ENCODE measurements around the gene DTNA.
A peak's percentile ranks its signal among the peaks of the same experiment; 100 is the strongest.

Gene DTNA

DNA sequence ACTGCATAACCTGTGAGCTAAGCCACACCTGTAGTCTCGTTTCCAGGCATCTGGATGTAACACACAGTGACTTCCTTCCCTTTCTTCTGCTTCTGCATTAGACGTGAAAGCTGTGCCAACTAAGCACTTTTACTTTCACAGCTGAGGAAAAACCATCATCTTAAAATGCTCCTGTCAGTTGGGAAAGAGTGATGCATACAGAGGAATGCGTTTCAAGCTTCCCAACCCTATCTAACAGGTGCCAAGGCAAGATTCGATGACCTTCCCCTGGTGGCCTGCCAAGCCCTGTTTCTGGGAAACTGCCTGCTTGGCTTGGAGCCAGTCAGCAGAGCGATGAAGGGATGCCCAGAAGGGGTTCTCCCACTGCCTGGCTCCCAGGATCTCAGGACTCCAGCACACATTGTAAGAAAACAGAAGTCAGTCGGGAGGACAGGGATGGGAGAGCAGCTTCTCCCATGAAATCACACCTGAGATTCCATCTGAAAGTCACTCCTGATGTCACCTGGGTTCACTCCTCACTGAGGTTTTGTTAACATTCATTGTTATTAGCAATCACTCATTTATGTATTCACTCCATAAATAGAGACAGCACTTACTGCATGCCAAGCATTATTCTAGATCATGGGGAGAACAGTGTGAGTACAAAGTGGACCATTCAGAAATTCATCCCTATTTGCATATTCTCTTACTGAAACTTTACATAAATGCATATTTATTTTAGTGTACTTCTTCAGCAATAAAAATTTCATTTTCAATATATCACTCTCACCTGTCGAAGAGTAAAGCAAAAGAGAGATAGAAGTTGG lies 64.1 kb downstream of the DTNA start:
- peak; percentile 17 for DNase-seq

DNA sequence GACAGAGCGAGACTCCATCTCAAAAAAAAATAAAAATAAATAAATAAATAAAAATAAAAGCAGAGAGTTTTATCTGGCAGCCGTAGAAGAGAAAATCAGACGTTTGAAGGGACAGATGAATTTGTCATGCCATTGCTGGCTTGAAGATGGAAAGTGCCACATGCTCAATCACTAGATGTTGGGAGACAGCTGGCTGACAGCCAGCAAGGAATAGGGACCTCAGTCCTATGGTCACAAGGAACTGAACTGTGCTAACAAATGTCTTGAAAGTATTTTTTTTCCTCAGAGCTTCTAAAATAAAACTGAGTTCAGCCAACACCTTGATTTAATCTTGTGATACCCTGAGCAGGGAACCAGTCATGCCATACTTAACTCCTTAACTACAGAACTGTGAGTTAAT lies 65.4 kb downstream of the DTNA start:
- DNase-seq: no peak

DNA sequence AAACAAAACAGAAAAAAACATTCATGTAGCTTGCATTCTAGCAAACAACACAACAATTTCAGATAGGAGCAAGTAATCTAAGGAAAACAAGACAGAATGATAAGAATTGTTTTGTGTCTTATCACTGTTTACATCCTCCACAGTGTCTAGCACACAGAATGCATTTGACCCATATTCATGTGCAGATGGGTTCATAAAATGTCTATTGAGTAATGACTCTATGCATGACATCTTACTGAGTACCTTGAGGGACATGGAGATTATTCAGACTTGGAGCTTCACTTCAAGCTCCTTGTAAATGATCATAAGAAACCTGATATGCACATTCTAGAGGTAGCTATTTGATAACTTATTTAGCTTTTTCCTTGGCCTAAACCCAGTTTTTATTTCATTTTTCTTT lies 69.0 kb downstream of the DTNA start:
- no peak for DNase-seq

DNA sequence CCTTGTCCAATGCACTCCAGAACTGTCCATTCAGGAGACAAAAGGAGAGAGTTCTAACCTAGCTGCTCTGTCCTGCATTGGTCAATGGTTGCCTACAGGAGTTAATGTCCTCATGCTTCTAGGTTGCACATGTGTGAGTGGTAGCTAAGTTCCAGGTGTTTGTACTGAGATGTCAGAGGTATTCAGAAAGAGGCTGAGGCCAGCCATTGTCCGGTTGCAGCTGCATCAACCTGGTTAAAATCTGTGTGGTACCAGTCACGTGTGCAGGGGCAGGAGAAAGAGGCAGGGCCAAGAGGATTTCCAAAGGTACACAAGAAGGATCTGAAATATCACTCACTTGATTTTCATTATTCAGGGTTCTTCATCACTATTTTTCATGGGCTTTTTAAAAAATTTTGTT lies 70.8 kb downstream of the DTNA start:
- no peak for DNase-seq

DNA sequence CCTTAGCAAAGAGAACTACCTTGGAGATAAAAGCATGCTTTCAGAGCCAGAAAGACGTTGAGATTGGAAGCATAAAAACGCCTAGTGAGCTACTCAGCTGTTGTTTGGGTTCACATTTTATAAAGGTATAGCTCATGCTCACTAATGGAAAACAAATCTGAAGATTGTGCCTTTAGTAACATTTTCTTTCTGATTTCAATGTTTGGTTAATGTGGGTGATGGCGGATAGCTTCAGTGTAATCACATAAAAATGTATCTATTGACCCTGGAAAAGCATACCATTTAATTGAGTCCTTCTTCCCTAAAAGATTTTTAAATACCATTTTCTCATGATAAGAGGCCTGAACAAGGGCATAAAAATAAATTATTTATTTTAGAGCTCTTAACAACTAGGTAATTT lies 73.4 kb downstream of the DTNA start:
- DNase-seq: no peak

DNA sequence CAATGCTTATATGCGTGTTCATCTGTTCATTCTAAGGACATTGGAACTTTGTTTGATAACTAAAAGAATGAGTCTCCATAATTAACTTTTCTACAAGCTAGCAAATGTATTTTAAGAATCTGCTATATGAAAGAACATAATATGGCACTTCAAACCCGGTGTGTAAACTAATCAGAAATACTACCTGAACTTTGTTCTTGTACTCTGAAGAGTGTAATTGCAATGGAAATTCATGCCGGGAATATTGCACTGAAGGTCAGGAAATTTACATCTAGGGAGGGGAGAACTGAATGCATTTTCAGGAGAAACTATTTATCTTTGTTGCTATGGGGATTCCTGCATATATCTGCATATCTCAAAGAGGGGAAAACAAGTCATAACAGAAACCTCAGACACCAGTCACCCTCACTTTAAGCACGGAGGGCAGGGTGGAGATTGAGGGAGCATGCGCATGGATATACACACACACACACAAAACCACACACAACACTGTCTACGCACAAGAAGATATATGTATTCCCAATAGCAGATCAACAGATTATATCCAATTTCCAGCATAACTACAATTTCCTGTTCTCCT lies 76.2 kb downstream of the DTNA start:
- DNase-seq: no peak

DNA sequence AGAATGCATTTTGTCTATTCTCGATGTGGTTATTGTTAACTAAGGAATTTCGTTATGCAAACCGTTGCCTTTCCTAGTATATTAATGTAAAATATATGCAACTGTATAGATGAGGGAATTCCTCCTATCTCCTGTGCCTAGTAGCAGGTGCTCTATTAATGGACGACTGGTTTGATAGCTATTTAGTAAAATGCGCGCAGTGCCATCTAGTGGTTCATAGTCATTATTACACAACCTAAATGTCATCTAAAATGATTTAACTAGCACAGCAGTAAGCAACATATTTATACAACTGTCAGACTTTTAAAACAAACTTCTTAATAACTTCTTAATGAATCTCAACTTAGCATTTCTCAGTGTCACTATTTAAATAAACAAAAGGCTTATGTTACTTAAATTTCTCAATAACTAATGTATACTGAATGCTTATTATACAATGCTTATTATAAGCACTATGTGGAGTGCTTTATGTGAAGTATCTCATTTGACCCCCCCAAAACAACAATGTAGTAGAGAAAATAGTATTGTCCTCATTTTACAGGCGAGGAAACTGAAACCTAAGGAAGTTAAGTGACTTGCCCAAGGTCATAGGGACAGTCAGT lies 77.9 kb downstream of the DTNA start:
- DNase-seq: peak; percentile 86

DNA sequence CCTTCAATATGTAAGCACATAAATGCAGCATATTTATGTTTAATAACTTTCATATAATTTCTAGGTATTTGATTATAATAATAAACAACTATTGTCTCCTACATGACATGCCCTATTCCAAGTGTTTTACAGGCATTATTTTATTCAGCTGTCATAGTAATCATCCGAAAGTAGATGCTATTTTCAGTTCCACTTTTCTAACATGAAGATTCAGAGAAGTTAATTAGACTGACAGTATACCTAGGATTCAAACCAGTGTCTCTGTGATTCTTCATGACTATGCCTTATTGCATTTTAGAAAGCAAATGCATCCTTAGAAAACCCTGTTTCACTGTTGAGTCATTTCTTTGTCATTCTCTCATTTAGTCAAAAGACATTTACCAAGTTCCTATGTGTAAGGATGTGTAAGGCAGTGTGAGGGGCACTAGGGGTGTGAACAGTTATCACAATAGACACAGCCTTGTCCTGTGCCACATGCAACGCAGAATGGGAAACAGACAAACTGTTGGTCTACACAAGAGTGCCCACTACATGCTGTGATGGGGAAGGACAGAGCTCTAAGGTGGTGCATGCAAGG lies 79.8 kb downstream of the DTNA start:
- no peak for DNase-seq

DNA sequence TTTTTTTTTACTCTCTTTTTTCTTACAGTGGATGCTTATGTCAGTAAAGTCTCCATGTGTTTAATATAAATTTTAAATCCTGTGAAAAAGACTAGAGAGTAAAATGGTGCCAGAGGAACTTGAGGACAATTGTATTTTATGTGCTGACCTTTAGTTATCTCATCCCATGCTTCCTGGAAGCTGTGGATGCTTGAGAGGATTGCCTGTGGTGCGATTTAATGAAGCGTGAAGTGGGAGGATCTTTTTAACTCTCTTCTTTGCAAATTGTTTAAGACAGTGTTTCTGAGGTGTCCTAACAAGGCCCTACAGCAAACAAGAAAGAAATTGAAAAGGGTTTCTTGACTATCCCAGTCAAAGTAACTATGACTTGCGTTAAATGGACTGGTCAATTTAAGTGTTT lies 84.2 kb downstream of the DTNA start:
- peak; percentile 42 for DNase-seq

DNA sequence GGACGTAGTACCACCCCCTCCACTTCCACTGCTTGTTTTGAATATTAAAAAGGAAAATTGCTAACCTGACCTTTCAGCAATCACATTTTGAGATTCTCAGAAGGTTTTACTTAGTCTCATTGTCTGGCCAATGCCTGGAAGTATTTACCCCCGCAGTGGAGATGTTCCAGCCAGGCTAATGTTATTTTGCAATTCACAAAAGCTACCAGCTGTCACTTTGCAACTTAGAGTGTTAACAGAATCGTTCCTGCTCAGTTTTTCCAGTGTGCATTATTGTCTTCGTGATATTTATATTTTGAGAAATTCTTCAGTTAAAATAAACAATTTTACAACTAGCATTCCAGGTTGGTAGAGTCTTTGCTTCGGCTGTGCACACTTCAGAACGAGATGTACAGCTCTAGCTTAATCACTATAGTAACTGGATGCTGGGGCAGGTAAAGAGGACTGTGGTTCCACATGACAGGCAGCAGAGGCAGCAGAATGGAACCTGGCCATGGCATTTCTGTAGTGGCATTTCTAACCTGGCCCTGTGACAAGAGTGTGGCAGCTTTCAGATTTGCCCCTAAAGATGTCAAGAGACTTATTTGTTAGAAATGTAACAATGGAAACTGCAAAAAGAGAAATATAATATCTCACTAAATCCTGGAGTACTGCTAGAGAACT lies 85.1 kb downstream of the DTNA start:
- DNase-seq: no peak

DNA sequence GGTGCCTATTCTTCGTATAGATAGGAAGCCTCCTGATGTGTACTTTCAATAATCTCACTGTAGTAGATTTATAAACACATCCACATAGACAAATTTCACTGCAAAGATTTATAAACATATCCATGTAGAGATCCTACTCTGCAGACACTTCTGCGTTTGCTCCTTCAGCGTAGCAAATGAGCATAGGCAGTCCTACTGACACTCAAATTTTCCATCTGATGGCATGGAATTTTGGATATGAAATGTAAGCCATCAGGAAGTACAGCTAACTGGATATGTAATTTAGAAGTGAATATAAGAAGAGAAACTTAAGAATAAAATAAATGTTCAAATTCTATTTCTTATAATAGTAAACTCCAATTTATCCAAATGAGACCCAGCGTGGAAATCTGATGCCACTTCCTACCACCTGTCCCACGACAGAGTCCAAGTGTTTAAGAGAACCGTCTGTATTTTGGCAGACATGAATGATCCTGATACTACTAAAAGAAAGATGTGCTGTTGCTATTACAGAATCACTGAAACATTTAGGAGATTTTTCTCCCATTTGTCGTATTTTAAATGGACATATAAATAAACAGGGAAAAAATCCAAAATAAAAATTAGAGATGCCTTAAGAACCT lies 86.0 kb downstream of the DTNA start:
- DNase-seq: no peak

DNA sequence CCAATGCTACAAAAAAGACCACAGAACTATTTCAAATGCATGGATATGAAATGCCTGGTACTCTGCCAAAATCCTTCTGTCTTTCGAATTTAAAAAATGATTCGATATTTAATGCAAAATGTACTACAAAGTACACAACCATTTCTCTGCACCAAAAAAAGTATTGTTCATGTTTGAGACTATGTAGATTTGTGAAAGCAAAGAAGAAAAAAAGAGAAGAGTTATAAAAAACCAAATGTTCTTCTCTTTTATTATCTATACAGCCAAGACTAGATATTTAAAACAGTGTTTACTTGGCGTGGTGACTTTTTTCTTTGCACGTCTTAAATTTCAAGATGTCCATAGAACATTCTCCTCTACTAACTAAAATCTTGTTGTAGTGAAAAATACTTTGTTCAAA lies 89.2 kb downstream of the DTNA start:
- DNase-seq: no peak

DNA sequence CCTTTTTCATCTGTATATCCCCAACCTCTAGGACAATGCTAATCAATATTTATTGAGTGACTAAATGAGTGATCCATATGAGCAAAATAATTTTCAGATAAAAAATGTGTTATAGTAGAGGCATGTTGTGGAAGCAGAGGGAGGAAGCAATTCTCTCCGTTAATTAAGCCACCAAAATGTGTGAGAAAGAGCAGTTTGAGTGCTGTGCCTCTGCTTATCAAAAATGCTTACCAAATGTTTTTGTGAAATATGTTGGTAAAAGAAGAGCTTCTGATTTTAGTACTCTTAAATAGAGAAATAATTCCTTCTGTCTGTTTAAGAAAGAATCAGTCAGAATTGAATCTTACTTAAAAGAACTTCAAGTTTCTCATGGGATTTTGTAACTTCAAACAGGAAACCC lies 90.3 kb downstream of the DTNA start:
- DNase-seq: no peak

DNA sequence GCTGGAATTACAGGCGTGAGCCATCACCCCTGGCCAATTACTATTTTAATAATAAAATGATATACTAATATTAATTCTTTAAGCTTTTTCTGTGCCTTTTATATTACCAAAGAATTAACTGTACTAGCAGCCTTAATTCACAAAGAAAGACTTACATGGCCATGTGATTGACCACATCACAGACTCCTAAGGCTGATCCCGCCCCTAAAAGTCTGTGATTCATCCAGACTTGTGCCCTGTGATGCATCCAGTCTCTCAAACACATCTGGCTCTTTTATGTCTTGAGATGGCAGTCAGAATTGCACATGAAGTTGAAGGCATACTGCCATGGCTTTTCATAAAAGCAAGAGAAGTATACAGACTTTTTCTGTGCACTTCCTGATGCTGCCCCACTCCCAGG lies 91.7 kb downstream of the DTNA start:
- no peak for DNase-seq

DNA sequence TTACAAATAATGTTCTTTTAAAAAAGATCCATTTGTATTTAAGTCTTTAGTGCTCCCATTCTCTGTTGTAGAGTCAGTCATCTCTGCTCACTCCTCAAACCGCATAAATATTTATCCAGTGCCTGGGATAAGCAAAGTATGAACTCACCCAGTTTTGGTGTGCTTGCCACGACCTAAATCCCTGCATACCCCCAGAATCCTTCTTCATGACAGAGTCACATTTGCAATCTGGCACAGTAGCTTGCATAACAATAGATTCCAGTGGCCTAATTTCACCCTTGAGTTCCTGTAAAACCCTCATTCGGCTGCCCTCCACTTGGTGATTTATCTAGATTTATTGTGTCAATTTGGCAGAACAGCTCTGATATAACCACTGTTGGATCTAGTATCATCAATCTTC lies 92.9 kb downstream of the DTNA start:
- DNase-seq: peak; percentile 47

DNA sequence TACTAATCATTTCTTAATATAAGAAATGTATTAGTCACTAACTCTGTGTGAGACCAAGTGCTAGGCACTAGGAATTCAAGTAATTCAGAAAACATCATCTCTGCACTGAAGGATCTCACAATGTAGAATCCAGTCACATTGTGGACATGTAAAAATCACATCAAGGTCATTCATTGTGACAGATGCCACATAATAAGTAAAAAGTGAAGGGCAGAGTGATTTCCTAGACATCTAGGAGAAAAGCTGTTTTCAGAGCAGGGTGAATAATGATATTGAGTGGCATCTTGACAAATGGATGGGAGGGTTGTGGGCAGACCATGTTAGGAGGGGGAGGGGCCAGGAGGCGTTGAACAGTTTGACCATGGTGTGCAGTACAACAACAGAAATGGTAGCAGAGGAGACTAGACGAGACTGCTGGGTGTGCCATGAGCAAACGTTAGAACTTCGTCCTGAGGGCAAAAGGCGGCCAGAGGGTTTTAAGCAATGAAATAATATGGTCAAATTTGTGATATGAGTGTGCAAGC lies 93.8 kb downstream of the DTNA start:
- peak; percentile 27 for DNase-seq

DNA sequence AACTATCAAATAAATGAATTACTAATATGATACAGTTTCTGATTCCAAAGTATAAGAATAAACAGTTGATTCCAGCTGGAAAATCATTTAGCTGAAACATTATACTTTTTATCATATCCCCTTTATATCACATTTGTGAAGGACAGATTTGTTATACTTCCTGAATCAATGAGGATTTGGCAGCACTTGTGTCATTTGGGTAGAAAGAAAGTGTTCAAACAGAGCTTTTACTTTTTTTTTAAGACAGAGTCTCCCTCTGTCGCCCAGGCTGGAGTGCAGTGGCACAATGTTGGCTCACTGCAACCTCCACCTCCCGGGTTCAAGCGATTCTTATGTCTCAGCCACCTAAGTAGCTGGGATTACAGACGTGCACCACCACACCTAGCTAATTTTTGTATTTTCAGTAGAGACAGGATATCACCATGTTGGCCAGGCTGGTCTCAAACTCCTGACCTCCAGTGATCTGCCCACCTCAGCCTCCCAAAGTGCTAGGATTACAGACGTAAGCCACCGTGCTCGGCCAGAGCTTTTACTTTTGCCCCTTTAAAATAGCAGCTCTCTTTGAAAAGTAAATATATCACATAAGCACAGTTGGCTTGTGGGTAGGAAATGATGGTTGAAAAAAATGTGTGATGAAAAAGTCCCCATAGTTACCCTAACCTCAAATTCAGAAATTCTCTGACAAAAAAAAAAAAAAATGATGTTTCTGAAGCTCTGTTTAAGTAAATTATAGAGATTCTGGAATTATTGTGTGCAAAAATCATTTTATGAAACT lies 95.2 kb downstream of the DTNA start:
- no peak for DNase-seq

DNA sequence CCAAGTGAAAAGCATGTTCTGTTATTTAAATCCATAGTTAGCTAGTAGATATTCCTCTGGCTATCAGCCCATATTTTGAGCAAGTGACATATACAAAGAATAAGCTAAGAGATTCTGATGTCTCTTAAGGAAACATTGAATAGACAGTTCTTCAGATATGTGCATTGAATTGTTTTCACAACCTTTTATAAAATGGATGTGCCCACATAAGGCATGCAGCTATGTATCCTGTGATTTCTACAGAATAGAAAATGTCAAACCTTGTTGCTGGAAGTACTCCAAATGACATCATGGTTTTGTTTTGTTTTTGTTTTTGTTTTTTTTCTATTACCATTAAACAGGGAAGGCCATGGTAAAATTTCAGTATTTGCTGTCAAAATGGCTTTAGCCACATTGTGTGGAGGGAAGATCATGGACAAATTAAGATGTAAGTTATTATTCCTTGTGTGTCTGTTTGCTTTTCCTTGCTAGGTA lies 95.8 kb downstream of the DTNA start:
- DNase-seq: no peak

DNA sequence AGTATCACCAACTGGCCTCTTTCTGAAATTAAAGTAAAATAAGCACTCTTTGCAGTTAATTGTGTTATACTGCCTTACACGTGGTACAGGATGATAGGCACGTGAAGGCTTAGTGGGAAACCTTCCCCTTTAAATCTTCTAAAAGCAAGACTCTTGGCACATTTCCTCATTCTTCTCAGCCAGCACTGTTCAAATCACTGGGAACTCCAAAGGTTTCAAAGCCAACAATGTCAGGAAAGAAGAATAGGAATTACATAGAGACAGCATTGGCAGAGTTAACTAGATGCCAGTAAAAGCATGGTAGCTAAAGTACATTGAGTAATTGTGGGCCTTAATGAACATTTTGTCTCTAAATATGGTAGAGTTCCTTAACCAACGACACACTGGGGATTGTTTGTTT lies 96.4 kb downstream of the DTNA start:
- DNase-seq: no peak

DNA sequence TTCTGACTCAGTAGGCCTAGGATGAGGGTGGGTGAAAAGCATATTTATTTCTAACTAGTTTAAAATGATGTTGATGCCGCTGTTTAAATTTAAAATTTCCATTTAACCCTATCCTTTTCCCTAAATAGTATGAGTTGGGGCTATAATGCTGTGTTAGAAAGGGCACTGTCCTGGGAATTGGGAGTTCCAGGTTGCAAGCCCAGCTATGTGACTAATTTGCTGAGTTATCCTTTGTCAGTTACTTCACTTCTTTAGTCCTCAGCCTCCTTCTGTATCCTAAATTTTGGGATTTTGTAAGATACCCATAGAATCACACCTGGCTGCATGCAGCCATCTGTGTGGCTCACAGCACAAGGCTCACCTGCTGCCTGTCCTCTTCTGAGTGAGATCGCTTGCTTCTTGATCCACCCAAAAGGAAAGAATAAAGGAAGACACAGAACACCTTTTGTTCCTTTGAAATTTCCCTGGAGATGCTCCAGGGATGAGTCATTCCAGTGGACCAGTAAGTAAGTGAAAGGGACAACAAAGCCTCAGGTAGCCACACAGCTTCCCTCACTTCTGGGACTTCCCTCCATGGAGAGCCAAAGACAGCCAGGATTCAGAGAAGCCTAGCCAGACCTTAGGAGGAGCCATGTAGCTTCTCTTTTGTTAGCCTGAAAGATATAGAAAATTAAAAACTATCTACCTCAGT lies 97.2 kb downstream of the DTNA start:
- DNase-seq: no peak

DNA sequence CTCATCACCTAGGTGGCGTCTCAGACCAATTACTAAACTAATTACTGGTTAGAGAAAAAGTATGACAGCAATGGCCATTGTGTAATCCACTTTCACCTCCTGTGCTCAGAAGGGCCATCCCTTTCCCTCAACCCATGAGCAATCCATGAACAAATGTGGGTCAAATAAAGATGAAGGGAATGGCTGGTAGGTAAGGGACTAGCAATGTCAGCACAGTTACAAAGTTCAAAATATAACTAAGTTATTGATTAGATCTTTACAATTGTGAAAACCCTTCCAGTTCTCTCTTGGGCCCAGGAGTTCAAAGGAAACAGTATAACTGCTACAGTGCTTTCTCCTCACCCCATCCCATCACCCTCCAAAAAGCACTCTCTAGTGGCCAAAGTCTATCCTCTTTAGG lies 98.3 kb downstream of the DTNA start:
- no peak for DNase-seq

Measured in eye (tissue), 1 donor.